B cell (primary cell): ENCODE results near the gene PTPRN2. TPM values are rescaled to one million over a fixed set of nuclear protein-coding genes. Genes with fewer than 3 reads are reported as not detected.

Source experiments
- ATAC-seq: fragments of 200-7000 bp; cut with Tn5 transposase; one replicate; pipeline ENCODE4 v1.10.0; 2021; ENCODE audit warnings: low read depth, mild to moderate bottlenecking, moderate number of reproducible peaks, moderate library complexity
- CTCF ChIA-PET: fragments of 350-600 bp; sonication (Branson Sonifier 250); formaldehyde crosslinking; loops from one replicate; lab custom pipeline; 2021; ENCODE audit warnings: antibody characterized with exemption, inconsistent platforms; lab: Charles Lee
- POLR2A ChIA-PET: fragments of 350-600 bp; sonication (Branson Sonifier 250); formaldehyde crosslinking; loops from one replicate; lab custom pipeline; 2021; ENCODE audit warnings: antibody characterized with exemption; lab: Charles Lee
- DNase-seq: peaks from one replicate; pipeline ENCODE4 v3.0.0; 2013
- H2AFZ ChIP-seq: 2 replicates; pipeline ENCODE4 v1.6.1; 2012; ENCODE audit warnings: mild to moderate bottlenecking, low read depth, low read length; ENCODE audit not compliant: insufficient read depth, poor library complexity, severe bottlenecking
- H3K27ac ChIP-seq, 2 donors: 1 replicate in 1 of 2; 2 replicates in 1 of 2; pipeline ENCODE4 v1.5.1; 2012 to 2013; ENCODE audit warnings: low read length in 2 of 2, mild to moderate bottlenecking in 2 of 2, moderate library complexity in 1 of 2
- H3K27me3 ChIP-seq, 4 experiments: fragments of 200-600 bp in 1 of 4; sonication (generic) in 1 of 4; replicated peaks in 1 of 4; 1 replicate in 2 of 4; 2 replicates in 2 of 4; pipeline versions ENCODE4 v1.6.1 to v1.7.0; 2013 to 2016; ENCODE audit warnings: low read length in 3 of 4, mild to moderate bottlenecking in 2 of 4, mixed read lengths in 1 of 4, moderate library complexity in 1 of 4; ENCODE audit not compliant: insufficient read depth in 4 of 4, control insufficient read depth in 3 of 4; ENCODE audit errors: control extremely low read depth in 1 of 4
- H3K36me3 ChIP-seq, 2 experiments: replicated peaks in 1 of 2; 1 replicate in 1 of 2; 2 replicates in 1 of 2; pipeline versions ENCODE4 v1.6.1 to v1.7.1; 2013; ENCODE audit warnings: low read length in 1 of 2; ENCODE audit not compliant: insufficient read depth in 2 of 2, control insufficient read depth in 1 of 2; ENCODE audit errors: control extremely low read depth in 1 of 2, extremely low read depth in 1 of 2
- H3K4me1 ChIP-seq, 2 donors: fragments of 200-600 bp in 1 of 2; sonication (generic) in 1 of 2; 1 replicate in 1 of 2; 2 replicates in 1 of 2; pipeline versions ENCODE4 v1.5.1 to v1.6.1; 2013 to 2017; ENCODE audit warnings: low read length in 2 of 2; ENCODE audit not compliant: control insufficient read depth in 2 of 2, insufficient read depth in 2 of 2
- H3K4me2 ChIP-seq: replicated peaks from 2 replicates; pipeline ENCODE3; 2012; ENCODE audit warnings: mild to moderate bottlenecking, low read depth, low read length; ENCODE audit not compliant: poor library complexity, severe bottlenecking
- H3K4me3 ChIP-seq, 5 experiments: fragments of 200-600 bp in 1 of 5; sonication (generic) in 1 of 5; 1 replicate in 3 of 5; 2 replicates in 2 of 5; pipeline versions ENCODE4 v1.5.1 to v1.7.0; 2011 to 2016; ENCODE audit warnings: low read length in 4 of 5, mild to moderate bottlenecking in 4 of 5, low read depth in 2 of 5, control low read depth in 1 of 5, moderate library complexity in 1 of 5; ENCODE audit not compliant: insufficient read depth in 1 of 5; ENCODE audit errors: control extremely low read depth in 1 of 5, extremely low read depth in 1 of 5
- H3K79me2 ChIP-seq: fragments of 200-600 bp; sonication (generic); one replicate; pipeline ENCODE4 v1.6.0; 2016; ENCODE audit warnings: low read length; ENCODE audit not compliant: control insufficient read depth, insufficient read depth
- H3K9ac ChIP-seq: fragments of 200-600 bp; sonication (generic); 2 replicates; pipeline ENCODE4 v1.6.1; 2017; ENCODE audit warnings: mild to moderate bottlenecking, low read length, moderate library complexity
- H3K9me3 ChIP-seq, 3 donors: one replicate each; pipeline versions ENCODE4 v1.6.1 to v1.7.1; 2013; ENCODE audit warnings: low read length in 2 of 3; ENCODE audit not compliant: control insufficient read depth in 2 of 3, insufficient read depth in 1 of 3; ENCODE audit errors: control extremely low read depth in 1 of 3
- H4K20me1 ChIP-seq: 2 replicates; pipeline ENCODE4 v1.6.0; 2012; ENCODE audit warnings: mild to moderate bottlenecking, low read length; ENCODE audit not compliant: insufficient read depth, control insufficient read depth, poor library complexity, severe bottlenecking
- H3K27ac Mint-ChIP-seq: one replicate; pipeline ENCODE4 v1.8.0; 2021; ENCODE audit warnings: mixed read lengths
- H3K27me3 Mint-ChIP-seq: one replicate; pipeline ENCODE4 v1.8.0; 2021; ENCODE audit warnings: mixed read lengths
- H3K4me1 Mint-ChIP-seq: one replicate; pipeline ENCODE4 v1.8.0; 2021; ENCODE audit warnings: mixed read lengths
- H3K4me3 Mint-ChIP-seq: one replicate; pipeline ENCODE4 v1.8.0; 2021; ENCODE audit warnings: mixed read lengths
- H3K9me3 Mint-ChIP-seq: one replicate; pipeline ENCODE4 v1.8.0; 2022; ENCODE audit warnings: mixed read lengths; ENCODE audit not compliant: insufficient read depth
- CTCF ChIP-seq: fragments of 200-600 bp; IDR thresholded peaks from one replicate; pipeline ENCODE4 v1.8.0; 2022; ENCODE audit warnings: antibody characterized with exemption, mild to moderate bottlenecking
- EZH2 ChIP-seq: IDR thresholded peaks from 2 replicates; pipeline ENCODE4 v1.6.1; 2012; ENCODE audit warnings: borderline replicate concordance, low read depth, mild to moderate bottlenecking, moderate library complexity, low read length; ENCODE audit not compliant: insufficient read depth, poor library complexity, severe bottlenecking
- WGBS: methylation state at CpG from one replicate; pipeline ENCODE4 v1.1.5; 2013; ENCODE audit warnings: missing lambda C conversion rate; ENCODE audit not compliant: insufficient coverage; 5-methylcytosine and 5-hydroxymethylcytosine counted together
- intact Hi-C: fragments of 100-400 bp; cut with micrococcal nuclease; formaldehyde crosslinking; loops from one replicate; pipeline ENCODE4 v1.10.0; 2022
- polyA plus RNA-seq: library from polyadenylated mRNA; depleted of rRNA; stranded (reverse); fragments of >200 nt; gene quantifications from 2 replicates; pipeline ENCODE4 v1.2.3, GENCODE V29; 2012
- total RNA-seq, 2 donors: library from RNA; stranded (reverse); fragments of 120-200 nt in 1 of 2; gene quantifications; 1 replicate in 1 of 2; 2 replicates in 1 of 2; pipeline versions ENCODE4 v1.2.3 to v1.2.4, GENCODE V29; 2013 to 2022

Gene PTPRN2
- total and polyA plus RNA-seq, 2 donors (not counting 1 experiment from before 2014, with no cell fraction given) = 2.0 to 5.0 TPM

DNA sequence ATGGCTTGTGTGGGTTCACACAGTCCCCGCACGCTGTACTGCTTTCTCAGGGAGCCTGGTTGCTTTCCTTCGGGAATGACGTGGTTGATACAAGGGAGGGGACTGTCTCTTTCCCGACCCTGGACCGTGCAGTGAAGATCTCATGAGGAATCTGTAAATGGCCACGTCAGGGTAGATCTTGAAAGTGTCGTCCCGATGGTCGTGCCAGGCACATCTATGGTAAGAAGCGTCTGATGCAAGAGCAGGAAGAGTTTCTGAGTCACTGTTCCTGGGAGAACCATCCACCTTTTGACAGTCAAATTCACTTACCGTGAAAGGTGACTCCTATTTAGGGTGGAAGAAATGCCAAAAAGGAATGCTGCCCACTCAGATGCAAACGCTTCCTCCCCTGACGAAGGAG is 500.4 kb downstream of the PTPRN2 start:
- no peak overlapping the region for H3K9ac ChIP-seq
- ChIA-PET POLR2A (no interaction called here), CTCF (no interaction called here)
- H3K27me3 ChIP-seq = no peaks in the 10 kb centered on the region
- H3K4me2 ChIP-seq = no peak overlapping the region
- no peaks in the 10 kb centered on the region for H3K27me3 Mint-ChIP-seq
- H3K27ac Mint-ChIP-seq = no peak overlapping the region
- no peaks in the 10 kb centered on the region for H4K20me1 ChIP-seq
- H3K4me3 ChIP-seq = no peak overlapping the region
- no peak overlapping the region for H2AFZ ChIP-seq
- no peaks in the 10 kb centered on the region for H3K36me3 ChIP-seq
- no peaks in the 10 kb centered on the region for H3K4me1 ChIP-seq
- 94% methylated on average over 12 of the region's 14 CpGs for WGBS
- peaks cover 8% of the 10 kb centered on the region for H3K9me3 Mint-ChIP-seq
- ATAC-seq (no peak), DNase-seq (no peak)
- no peaks in the 10 kb centered on the region for H3K79me2 ChIP-seq
- no peak overlapping the region for H3K4me3 Mint-ChIP-seq
- H3K9me3 ChIP-seq = peaks cover 0 to 39% (median 0%) of the 10 kb centered on the region in 3 donors
- intact Hi-C loops = no loop called here
- H3K27ac ChIP-seq = no peak overlapping the region
- TF ChIP-seq EZH2 = no peak
- TF ChIP-seq CTCF = no peak
- no peaks in the 10 kb centered on the region for H3K4me1 Mint-ChIP-seq

DNA sequence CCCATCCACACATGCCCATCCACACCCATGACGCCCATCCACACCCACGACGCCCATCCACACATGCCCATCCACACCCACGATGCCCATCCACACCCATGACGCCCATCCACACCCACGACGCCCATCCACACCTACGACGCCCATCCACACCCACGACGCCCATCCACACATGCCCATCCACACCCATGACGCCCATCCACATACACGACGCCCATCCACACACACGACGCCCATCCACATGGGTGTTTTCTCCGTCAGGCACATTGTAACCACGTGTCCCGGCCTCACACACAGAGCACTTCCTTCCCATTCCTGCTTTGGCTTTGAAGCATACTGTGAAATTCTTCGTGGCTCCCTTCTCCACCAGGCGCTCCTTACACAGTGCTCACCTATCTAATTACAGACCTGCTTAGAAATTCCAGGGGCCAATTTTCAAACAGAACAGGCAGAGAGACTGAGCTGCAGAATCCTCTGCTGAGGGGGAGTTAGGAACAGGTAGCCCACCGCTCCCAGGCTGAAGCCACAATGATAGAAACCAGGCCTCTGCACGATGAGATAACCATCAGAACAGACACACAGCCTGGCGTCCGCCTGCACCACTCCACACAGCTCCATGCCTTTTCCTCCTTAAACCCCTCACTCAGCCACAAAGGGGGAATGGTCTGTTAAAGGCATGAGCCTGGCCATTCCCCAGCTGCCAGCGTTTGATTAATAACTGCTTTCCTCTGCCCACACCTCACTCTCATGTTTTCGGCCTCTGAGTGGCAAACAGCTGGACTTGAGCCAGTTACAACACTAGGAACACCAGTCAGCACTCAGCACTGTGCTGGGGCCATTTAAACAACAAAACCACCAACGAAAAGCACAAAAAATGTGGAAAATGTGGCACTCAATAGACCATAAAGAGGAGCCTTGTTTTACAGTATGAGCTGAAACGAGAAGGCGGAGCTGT is 501.6 kb downstream of the PTPRN2 start:
- no peak overlapping the region for H2AFZ ChIP-seq
- WGBS = 96% methylated on average over 14 of the region's 30 CpGs
- H3K27ac ChIP-seq = no peak overlapping the region
- H3K4me1 ChIP-seq = no peaks in the 10 kb centered on the region
- H3K9ac ChIP-seq = no peak overlapping the region
- H3K4me3 ChIP-seq = no peak overlapping the region
- no peaks in the 10 kb centered on the region for H4K20me1 ChIP-seq
- peaks cover 6% of the 10 kb centered on the region for H3K9me3 Mint-ChIP-seq
- H3K27me3 ChIP-seq = no peaks in the 10 kb centered on the region
- ATAC-seq (no peak), DNase-seq (no peak)
- no peaks in the 10 kb centered on the region for H3K4me1 Mint-ChIP-seq
- H3K27me3 Mint-ChIP-seq = no peaks in the 10 kb centered on the region
- H3K9me3 ChIP-seq = peaks cover 0 to 43% (median 0%) of the 10 kb centered on the region in 3 donors
- no peak overlapping the region for H3K27ac Mint-ChIP-seq
- H3K4me3 Mint-ChIP-seq = no peak overlapping the region
- CTCF ChIA-PET = no interaction called here
- POLR2A ChIA-PET = no interaction called here
- no peak overlapping the region for H3K4me2 ChIP-seq
- H3K36me3 ChIP-seq = no peaks in the 10 kb centered on the region
- H3K79me2 ChIP-seq = no peaks in the 10 kb centered on the region
- TF ChIP-seq EZH2 = no peak
- TF ChIP-seq CTCF = no peak
- intact Hi-C loops = no loop called here
